LHCN-M2 (cell line): ENCODE data around the gene LRRC18. TPM values are rescaled to one million over a fixed set of nuclear protein-coding genes. Genes with fewer than 3 reads are reported as not detected.

Source experiments
- DNase-seq: peaks from one replicate; pipeline ENCODE4 v3.0.0-alpha.2; 2012; ENCODE audit warnings: low read depth
- total RNA-seq: library from RNA; depleted of rRNA; stranded (reverse); fragments of >200 nt; gene quantifications from 2 replicates; pipeline ENCODE4 v1.2.3, GENCODE V29; 2014

The LRRC18 gene
- total RNA-seq, 1 experiment from 2014 or later, result not detected

GRCh38 chr10:48913674-48914073 lies 26.0 kb downstream of the LRRC18 start:
- no peak for DNase-seq

- DNase-seq, result no peak
Measured at GRCh38 chr10:48910548-48910947, 29.1 kb downstream of the LRRC18 start.

- no peak for DNase-seq
Measured at GRCh38 chr10:48907730-48908129, 31.9 kb downstream of the LRRC18 start.

GRCh38 chr10:48906841-48907240 lies 32.8 kb downstream of the LRRC18 start:
- no peak for DNase-seq

GRCh38 chr10:48905311-48905710 lies 34.3 kb downstream of the LRRC18 start:
- no peak for DNase-seq

GRCh38 chr10:48904861-48905260 lies 34.8 kb downstream of the LRRC18 start:
- DNase-seq, result no peak

GRCh38 chr10:48903151-48903550 lies 36.5 kb downstream of the LRRC18 start:
- DNase-seq, result no peak

GRCh38 chr10:48902096-48902495 lies 37.5 kb downstream of the LRRC18 start:
- no peak for DNase-seq

- DNase-seq, result no peak
Measured at GRCh38 chr10:48901319-48901718, 38.3 kb downstream of the LRRC18 start.

- DNase-seq, result no peak
Measured at GRCh38 chr10:48900371-48900801, 39.3 kb downstream of the LRRC18 start.

GRCh38 chr10:48899781-48900180 lies 39.9 kb downstream of the LRRC18 start:
- no peak for DNase-seq

GRCh38 chr10:48898426-48898825 lies 41.2 kb downstream of the LRRC18 start:
- DNase-seq, result no peak

- DNase-seq, result no peak
Measured at GRCh38 chr10:48897441-48897790, 42.2 kb downstream of the LRRC18 start.

- no peak for DNase-seq
Measured at GRCh38 chr10:48896756-48897440, 42.7 kb downstream of the LRRC18 start.

GRCh38 chr10:48895803-48896195 lies 43.8 kb downstream of the LRRC18 start:
- no peak for DNase-seq

GRCh38 chr10:48894911-48895802 lies 44.5 kb downstream of the LRRC18 start:
- peak; percentile 3 for DNase-seq

GRCh38 chr10:48890888-48891850 lies 48.5 kb downstream of the LRRC18 start:
- DNase-seq, result peak; percentile 5

GRCh38 chr10:48887982-48888381 lies 51.7 kb downstream of the LRRC18 start:
- DNase-seq, result no peak

- DNase-seq, result no peak
Measured at GRCh38 chr10:48885376-48885775, 54.3 kb downstream of the LRRC18 start.

GRCh38 chr10:48884179-48885045 lies 55.2 kb downstream of the LRRC18 start:
- no peak for DNase-seq

GRCh38 chr10:48883701-48884100 lies 55.9 kb downstream of the LRRC18 start:
- no peak for DNase-seq
